Endothelial cell of hepatic sinusoid (primary cell): ENCODE measurements around the gene CXCL11.
"Not testable (repeated sequence)": the region's sequence is repeated elsewhere in the genome, so short reads cannot be mapped to it uniquely, and the experiment has no call there.

ENCODE experiments used
- in situ Hi-C: cut with HindIII; loops from 2 replicates; pipeline ENCODE4 v1.10.0; 2017; ENCODE audit warnings: low sequenced_read_pairs

CXCL11 gene

GRCh38 chr4:76043306-76043705 lies 7.4 kb upstream of the CXCL11 start:
- in situ Hi-C loops: not testable (repeated sequence)

- in situ Hi-C loops: not testable (repeated sequence)
Observed at GRCh38 chr4:76042241-76042998, 6.5 kb upstream of the CXCL11 start.

GRCh38 chr4:76036855-76037254 lies 985 bp upstream of the CXCL11 start:
- in situ Hi-C loops: no loop called here

GRCh38 chr4:76035141-76035540 lies 729 bp downstream of the CXCL11 start:
- in situ Hi-C loops: no loop called here

GRCh38 chr4:76029300-76029699 lies 6.6 kb downstream of the CXCL11 start:
- in situ Hi-C loops: no loop called here

- in situ Hi-C loops: no loop called here
Observed at GRCh38 chr4:76028350-76028765, 7.5 kb downstream of the CXCL11 start.

- in situ Hi-C loops: no loop called here
Observed at GRCh38 chr4:76024065-76024464, 11.8 kb downstream of the CXCL11 start.

- in situ Hi-C loops: no loop called here
Observed at GRCh38 chr4:76023389-76023788, 12.5 kb downstream of the CXCL11 start, which contains the start of gene CXCL10. Gene CXCL10, minus strand, starts transcription at chr4:76023497. Its CDS starts 66 bp downstream, at chr4:76023431.

GRCh38 chr4:76022677-76023076 lies 13.2 kb downstream of the CXCL11 start:
- in situ Hi-C loops: no loop called here

GRCh38 chr4:76022031-76022430 lies 13.8 kb downstream of the CXCL11 start:
- in situ Hi-C loops: no loop called here

- in situ Hi-C loops: no loop called here
Observed at GRCh38 chr4:76017056-76017686, 18.7 kb downstream of the CXCL11 start.

- in situ Hi-C loops: no loop called here
Observed at GRCh38 chr4:76016393-76016792, 19.5 kb downstream of the CXCL11 start.

- in situ Hi-C loops: no loop called here
Observed at GRCh38 chr4:76013540-76013939, 22.3 kb downstream of the CXCL11 start.

- in situ Hi-C loops: no loop called here
Observed at GRCh38 chr4:76012388-76012801, 23.5 kb downstream of the CXCL11 start.

- in situ Hi-C loops: no loop called here
Observed at GRCh38 chr4:76011700-76012387, 24.0 kb downstream of the CXCL11 start.

GRCh38 chr4:76011018-76011670 lies 24.7 kb downstream of the CXCL11 start:
- in situ Hi-C loops: no loop called here

GRCh38 chr4:76010576-76010975 lies 25.3 kb downstream of the CXCL11 start:
- in situ Hi-C loops: no loop called here

- in situ Hi-C loops: no loop called here
Observed at GRCh38 chr4:76009311-76009710, 26.6 kb downstream of the CXCL11 start.

- in situ Hi-C loops: no loop called here
Observed at GRCh38 chr4:76007089-76007862, 28.6 kb downstream of the CXCL11 start, which contains the start of gene CXCL9. Gene CXCL9, minus strand, starts transcription at chr4:76007509. Its CDS starts 60 bp downstream, at chr4:76007449.

GRCh38 chr4:76003620-76004019 lies 32.2 kb downstream of the CXCL11 start:
- in situ Hi-C loops: no loop called here
